WTC11 (cell line): ENCODE data around the gene ZFP36L2. TPM values are rescaled to one million over a fixed set of nuclear protein-coding genes. Genes with fewer than 3 reads are reported as not detected.

Experiments
- CBFB ChIP-seq: sonication (generic); formaldehyde crosslinking; IDR thresholded peaks from 2 replicates; pipeline ENCODE4 v1.8.1; 2022; ENCODE audit warnings: mild to moderate bottlenecking, low read depth, missing genetic modification reagents
- CREM ChIP-seq: sonication (generic); formaldehyde crosslinking; IDR thresholded peaks from 2 replicates; pipeline ENCODE4 v1.8.1; 2022; ENCODE audit warnings: mild to moderate bottlenecking, missing genetic modification reagents, moderate library complexity
- FOXJ3 ChIP-seq: sonication (generic); formaldehyde crosslinking; IDR thresholded peaks from 2 replicates; pipeline ENCODE4 v1.9.0; 2021; ENCODE audit warnings: missing genetic modification reagents, mild to moderate bottlenecking, borderline replicate concordance
- FOXK1 ChIP-seq: sonication (generic); formaldehyde crosslinking; IDR thresholded peaks from 2 replicates; pipeline ENCODE4 v1.8.0; 2022; ENCODE audit warnings: mild to moderate bottlenecking, moderate library complexity, missing genetic modification reagents
- FOXP1 ChIP-seq: sonication (generic); formaldehyde crosslinking; IDR thresholded peaks from 2 replicates; pipeline ENCODE4 v1.8.0; 2022; ENCODE audit warnings: missing genetic modification reagents, mild to moderate bottlenecking, moderate library complexity, borderline replicate concordance
- IRF2 ChIP-seq: sonication (generic); formaldehyde crosslinking; IDR thresholded peaks from 2 replicates; pipeline ENCODE4 v1.8.0; 2022; ENCODE audit warnings: low read depth, missing genetic modification reagents, borderline replicate concordance
- JUN ChIP-seq: sonication (generic); formaldehyde crosslinking; IDR thresholded peaks from 2 replicates; pipeline ENCODE4 v1.8.0; 2023; ENCODE audit warnings: mild to moderate bottlenecking, missing genetic modification reagents
- KAT7 ChIP-seq: sonication (generic); formaldehyde crosslinking; IDR thresholded peaks from 2 replicates; pipeline ENCODE4 v1.8.1; 2023; ENCODE audit warnings: missing genetic modification reagents, mild to moderate bottlenecking, borderline replicate concordance
- NFATC4 ChIP-seq: fragments of 250-450 bp; sonication (Bioruptor Pico); IDR thresholded peaks from 2 replicates; pipeline ENCODE4 v1.9.0; 2021; ENCODE audit warnings: mild to moderate bottlenecking
- TP53 ChIP-seq: sonication (generic); formaldehyde crosslinking; IDR thresholded peaks from 2 replicates; pipeline ENCODE4 v1.8.1; 2023; ENCODE audit warnings: mild to moderate bottlenecking, missing genetic modification reagents
- ZBTB21 ChIP-seq: sonication (generic); formaldehyde crosslinking; IDR thresholded peaks from 2 replicates; pipeline ENCODE4 v1.8.1; 2023; ENCODE audit warnings: mild to moderate bottlenecking, missing genetic modification reagents, borderline replicate concordance
- ZNF121 ChIP-seq: sonication (generic); formaldehyde crosslinking; IDR thresholded peaks from 2 replicates; pipeline ENCODE4 v1.8.0; 2023; ENCODE audit warnings: missing genetic modification reagents
- ZNF263 ChIP-seq: sonication (generic); formaldehyde crosslinking; IDR thresholded peaks from 2 replicates; pipeline ENCODE4 v1.8.1; 2022; ENCODE audit warnings: low read depth, mild to moderate bottlenecking, moderate library complexity, missing genetic modification reagents
- ZNF416 ChIP-seq: fragments of 250-450 bp; sonication (Bioruptor Pico); IDR thresholded peaks from 2 replicates; pipeline ENCODE4 v1.9.0; 2021; ENCODE audit warnings: mild to moderate bottlenecking, inconsistent platforms
- total RNA-seq: library from RNA; stranded (reverse); gene quantifications from 3 replicates; pipeline ENCODE4 v1.2.3, GENCODE V29; 2021
- TF ChIP-seq, protein P1 (sequence below): fragments of 200-600 bp; IDR thresholded peaks from 2 replicates; pipeline ENCODE4 v1.8.0; 2022; ENCODE audit warnings: antibody characterized with exemption
- TF ChIP-seq, protein P2 (sequence below): sonication (generic); formaldehyde crosslinking; IDR thresholded peaks from 2 replicates; pipeline ENCODE4 v1.8.1; 2023; ENCODE audit warnings: mild to moderate bottlenecking, missing genetic modification reagents
- TF ChIP-seq, protein P3 (sequence below): sonication (generic); formaldehyde crosslinking; IDR thresholded peaks from 2 replicates; pipeline ENCODE4 v1.8.0; 2022; ENCODE audit warnings: mild to moderate bottlenecking, missing genetic modification reagents
- TF ChIP-seq, protein P4 (sequence below): sonication (generic); formaldehyde crosslinking; IDR thresholded peaks from 2 replicates; pipeline ENCODE4 v1.8.0; 2023; ENCODE audit warnings: missing genetic modification reagents
- TF ChIP-seq, protein P5 (sequence below): sonication (generic); formaldehyde crosslinking; IDR thresholded peaks from 2 replicates; pipeline ENCODE4 v1.8.1; 2022; ENCODE audit warnings: mild to moderate bottlenecking, missing genetic modification reagents, moderate library complexity, borderline replicate concordance
- TF ChIP-seq, protein P6 (sequence below): sonication (generic); formaldehyde crosslinking; IDR thresholded peaks from 2 replicates; pipeline ENCODE4 v1.8.0; 2023; ENCODE audit warnings: missing genetic modification reagents, mild to moderate bottlenecking, borderline replicate concordance

The ZFP36L2 gene
- total RNA-seq, 1 experiment from 2014 or later = 50.4 TPM

DNA sequence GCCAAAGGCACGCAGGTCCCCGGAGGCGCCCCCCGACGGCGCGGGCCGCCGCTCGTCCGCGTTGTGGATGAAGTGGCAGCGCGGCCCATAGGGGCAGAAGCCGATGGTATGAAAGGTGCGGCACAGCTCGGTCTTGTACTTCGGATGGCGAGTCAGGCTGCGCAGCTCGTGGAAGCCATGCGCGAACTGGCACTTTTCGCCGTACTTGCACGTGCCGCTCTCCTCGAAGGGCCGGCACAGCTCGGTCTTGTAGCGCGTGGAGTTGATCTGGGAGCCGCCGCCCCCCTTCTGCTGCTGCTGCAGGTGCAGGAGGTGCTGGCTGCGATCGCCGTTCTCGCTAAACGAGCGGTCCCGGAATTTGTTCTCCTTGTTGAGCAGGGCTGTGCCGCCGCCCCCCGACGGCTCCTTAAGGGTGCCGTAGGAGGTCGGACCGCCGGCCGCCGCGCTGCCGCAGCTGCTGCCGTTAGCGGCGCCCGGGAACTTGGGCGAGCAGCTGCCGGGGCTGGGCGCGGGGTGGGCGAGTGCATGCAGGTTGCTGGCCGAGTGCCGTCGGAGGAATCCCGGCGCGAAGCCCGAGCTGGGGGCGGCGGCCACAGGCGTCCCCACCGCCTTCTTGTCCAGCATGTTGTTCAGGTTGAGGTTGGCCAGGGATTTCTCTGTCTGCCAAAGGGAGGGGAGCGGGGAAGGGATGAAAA is 1.2 kb downstream of the ZFP36L2 start (continued):
- no peak for TF ChIP-seq ZNF416
- peak; percentile 39; the same call in 1 of the 2 replicates for TF ChIP-seq CREM
- no peak for TF ChIP-seq CBFB (CRISPR knock-in tag)
- 0 out of 2 replicates have a peak, but pooled peaks have one; percentile 60 for TF ChIP-seq FOXP1
- TF ChIP-seq KAT7 (CRISPR knock-in tag) = peak; percentile 64; the same call in 1 of the 2 replicates
- TF ChIP-seq JUN (CRISPR knock-in tag) = peak; percentile 81; the same call in 1 of the 2 replicates
- TF ChIP-seq, protein P1, sequence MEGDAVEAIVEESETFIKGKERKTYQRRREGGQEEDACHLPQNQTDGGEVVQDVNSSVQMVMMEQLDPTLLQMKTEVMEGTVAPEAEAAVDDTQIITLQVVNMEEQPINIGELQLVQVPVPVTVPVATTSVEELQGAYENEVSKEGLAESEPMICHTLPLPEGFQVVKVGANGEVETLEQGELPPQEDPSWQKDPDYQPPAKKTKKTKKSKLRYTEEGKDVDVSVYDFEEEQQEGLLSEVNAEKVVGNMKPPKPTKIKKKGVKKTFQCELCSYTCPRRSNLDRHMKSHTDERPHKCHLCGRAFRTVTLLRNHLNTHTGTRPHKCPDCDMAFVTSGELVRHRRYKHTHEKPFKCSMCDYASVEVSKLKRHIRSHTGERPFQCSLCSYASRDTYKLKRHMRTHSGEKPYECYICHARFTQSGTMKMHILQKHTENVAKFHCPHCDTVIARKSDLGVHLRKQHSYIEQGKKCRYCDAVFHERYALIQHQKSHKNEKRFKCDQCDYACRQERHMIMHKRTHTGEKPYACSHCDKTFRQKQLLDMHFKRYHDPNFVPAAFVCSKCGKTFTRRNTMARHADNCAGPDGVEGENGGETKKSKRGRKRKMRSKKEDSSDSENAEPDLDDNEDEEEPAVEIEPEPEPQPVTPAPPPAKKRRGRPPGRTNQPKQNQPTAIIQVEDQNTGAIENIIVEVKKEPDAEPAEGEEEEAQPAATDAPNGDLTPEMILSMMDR = no peak
- TF ChIP-seq, protein P2, sequence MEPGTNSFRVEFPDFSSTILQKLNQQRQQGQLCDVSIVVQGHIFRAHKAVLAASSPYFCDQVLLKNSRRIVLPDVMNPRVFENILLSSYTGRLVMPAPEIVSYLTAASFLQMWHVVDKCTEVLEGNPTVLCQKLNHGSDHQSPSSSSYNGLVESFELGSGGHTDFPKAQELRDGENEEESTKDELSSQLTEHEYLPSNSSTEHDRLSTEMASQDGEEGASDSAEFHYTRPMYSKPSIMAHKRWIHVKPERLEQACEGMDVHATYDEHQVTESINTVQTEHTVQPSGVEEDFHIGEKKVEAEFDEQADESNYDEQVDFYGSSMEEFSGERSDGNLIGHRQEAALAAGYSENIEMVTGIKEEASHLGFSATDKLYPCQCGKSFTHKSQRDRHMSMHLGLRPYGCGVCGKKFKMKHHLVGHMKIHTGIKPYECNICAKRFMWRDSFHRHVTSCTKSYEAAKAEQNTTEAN (CRISPR knock-in tag) = 0 out of 2 replicates have a peak, but pooled peaks have one; percentile 12
- no peak for TF ChIP-seq ZBTB21 (CRISPR knock-in tag)
- TF ChIP-seq, protein P3, sequence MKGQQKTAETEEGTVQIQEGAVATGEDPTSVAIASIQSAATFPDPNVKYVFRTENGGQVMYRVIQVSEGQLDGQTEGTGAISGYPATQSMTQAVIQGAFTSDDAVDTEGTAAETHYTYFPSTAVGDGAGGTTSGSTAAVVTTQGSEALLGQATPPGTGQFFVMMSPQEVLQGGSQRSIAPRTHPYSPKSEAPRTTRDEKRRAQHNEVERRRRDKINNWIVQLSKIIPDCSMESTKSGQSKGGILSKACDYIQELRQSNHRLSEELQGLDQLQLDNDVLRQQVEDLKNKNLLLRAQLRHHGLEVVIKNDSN = 0 out of 2 replicates have a peak, but pooled peaks have one; percentile 59
- 0 out of 2 replicates have a peak, but pooled peaks have one; percentile 6 for TF ChIP-seq FOXK1 (CRISPR knock-in tag)
- no peak for TF ChIP-seq ZNF121 (CRISPR knock-in tag)
- TF ChIP-seq, protein P4, sequence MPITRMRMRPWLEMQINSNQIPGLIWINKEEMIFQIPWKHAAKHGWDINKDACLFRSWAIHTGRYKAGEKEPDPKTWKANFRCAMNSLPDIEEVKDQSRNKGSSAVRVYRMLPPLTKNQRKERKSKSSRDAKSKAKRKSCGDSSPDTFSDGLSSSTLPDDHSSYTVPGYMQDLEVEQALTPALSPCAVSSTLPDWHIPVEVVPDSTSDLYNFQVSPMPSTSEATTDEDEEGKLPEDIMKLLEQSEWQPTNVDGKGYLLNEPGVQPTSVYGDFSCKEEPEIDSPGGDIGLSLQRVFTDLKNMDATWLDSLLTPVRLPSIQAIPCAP (CRISPR knock-in tag) = 0 out of 2 replicates have a peak, but pooled peaks have one; percentile 8
- 0 out of 2 replicates have a peak, but pooled peaks have one; percentile 6 for TF ChIP-seq TP53 (CRISPR knock-in tag)
- peak; percentile 35; the same call in 1 of the 2 replicates for TF ChIP-seq ZNF263 (CRISPR knock-in tag)
- TF ChIP-seq NFATC4 (CRISPR knock-in tag) = no peak
- TF ChIP-seq IRF2 (CRISPR knock-in tag) = no peak
- TF ChIP-seq, protein P5, sequence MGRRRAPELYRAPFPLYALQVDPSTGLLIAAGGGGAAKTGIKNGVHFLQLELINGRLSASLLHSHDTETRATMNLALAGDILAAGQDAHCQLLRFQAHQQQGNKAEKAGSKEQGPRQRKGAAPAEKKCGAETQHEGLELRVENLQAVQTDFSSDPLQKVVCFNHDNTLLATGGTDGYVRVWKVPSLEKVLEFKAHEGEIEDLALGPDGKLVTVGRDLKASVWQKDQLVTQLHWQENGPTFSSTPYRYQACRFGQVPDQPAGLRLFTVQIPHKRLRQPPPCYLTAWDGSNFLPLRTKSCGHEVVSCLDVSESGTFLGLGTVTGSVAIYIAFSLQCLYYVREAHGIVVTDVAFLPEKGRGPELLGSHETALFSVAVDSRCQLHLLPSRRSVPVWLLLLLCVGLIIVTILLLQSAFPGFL (CRISPR knock-in tag) = 0 out of 2 replicates have a peak, but pooled peaks have one; percentile 38
- TF ChIP-seq, protein P6, sequence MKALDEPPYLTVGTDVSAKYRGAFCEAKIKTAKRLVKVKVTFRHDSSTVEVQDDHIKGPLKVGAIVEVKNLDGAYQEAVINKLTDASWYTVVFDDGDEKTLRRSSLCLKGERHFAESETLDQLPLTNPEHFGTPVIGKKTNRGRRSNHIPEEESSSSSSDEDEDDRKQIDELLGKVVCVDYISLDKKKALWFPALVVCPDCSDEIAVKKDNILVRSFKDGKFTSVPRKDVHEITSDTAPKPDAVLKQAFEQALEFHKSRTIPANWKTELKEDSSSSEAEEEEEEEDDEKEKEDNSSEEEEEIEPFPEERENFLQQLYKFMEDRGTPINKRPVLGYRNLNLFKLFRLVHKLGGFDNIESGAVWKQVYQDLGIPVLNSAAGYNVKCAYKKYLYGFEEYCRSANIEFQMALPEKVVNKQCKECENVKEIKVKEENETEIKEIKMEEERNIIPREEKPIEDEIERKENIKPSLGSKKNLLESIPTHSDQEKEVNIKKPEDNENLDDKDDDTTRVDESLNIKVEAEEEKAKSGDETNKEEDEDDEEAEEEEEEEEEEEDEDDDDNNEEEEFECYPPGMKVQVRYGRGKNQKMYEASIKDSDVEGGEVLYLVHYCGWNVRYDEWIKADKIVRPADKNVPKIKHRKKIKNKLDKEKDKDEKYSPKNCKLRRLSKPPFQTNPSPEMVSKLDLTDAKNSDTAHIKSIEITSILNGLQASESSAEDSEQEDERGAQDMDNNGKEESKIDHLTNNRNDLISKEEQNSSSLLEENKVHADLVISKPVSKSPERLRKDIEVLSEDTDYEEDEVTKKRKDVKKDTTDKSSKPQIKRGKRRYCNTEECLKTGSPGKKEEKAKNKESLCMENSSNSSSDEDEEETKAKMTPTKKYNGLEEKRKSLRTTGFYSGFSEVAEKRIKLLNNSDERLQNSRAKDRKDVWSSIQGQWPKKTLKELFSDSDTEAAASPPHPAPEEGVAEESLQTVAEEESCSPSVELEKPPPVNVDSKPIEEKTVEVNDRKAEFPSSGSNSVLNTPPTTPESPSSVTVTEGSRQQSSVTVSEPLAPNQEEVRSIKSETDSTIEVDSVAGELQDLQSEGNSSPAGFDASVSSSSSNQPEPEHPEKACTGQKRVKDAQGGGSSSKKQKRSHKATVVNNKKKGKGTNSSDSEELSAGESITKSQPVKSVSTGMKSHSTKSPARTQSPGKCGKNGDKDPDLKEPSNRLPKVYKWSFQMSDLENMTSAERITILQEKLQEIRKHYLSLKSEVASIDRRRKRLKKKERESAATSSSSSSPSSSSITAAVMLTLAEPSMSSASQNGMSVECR = peak; percentile 91
- no peak for TF ChIP-seq FOXJ3
- TF ChIP-seq, all 79 proteins: peak for 16
